HG02943 (cell line): ENCODE data around the gene MCF2L2.
"Not testable (repeated sequence)": the region's sequence is repeated elsewhere in the genome, so short reads cannot be mapped to it uniquely, and the experiment has no call there.

ENCODE experiments used
- ATAC-seq: cut with Tn5 transposase; IDR thresholded peaks from one replicate; pipeline ENCODE4 v1.9.1; 2021; ENCODE audit warnings: mild to moderate bottlenecking, low read depth, moderate library complexity; ENCODE audit not compliant: unreplicated experiment

The MCF2L2 gene

DNA sequence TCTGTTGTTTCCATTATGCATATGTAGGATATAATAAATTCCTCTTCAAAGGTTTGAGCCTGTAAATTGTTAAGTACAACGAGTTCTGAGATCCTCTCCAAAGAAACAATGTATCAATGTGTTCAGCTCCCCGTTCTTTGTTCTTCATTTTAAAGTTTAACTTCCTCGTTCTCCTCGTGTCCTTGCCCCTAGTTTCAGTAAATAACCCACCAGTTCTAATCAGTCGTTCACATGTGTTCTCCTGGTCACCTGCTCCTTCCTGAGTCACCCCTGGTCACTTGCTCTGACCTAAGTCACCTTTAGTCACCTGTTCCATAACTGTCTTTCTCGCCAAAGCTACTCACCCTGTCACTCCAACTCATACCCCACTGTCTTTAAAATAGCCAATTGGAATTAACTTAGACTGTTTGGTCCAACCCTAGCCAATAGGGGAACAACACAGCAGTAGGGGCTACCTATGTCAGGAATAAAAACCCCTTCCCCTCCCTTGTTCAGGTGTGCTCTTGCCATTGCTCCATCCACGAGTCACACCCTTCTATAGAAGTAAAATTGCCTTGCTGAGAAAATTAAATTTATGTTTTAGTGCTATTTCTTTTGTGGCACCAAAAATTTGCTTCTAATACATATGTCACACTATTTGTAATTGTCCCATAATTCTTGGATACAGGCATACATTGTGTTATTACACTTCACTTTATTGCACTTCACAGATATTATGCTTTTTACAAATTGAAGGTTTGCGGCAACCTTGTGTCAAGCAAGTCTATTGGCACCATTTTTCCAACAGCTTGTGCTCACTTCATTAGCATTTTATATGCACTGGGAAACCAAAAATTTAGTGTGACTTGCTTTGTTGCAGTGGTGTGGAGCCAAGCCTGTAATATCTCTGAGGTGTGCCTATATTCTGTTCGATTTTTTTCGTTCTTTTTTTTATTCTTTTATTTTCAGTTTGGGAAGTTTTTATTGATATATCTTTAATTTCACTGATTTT is 15.3 kb upstream of the MCF2L2 start:
- no peak for ATAC-seq

DNA sequence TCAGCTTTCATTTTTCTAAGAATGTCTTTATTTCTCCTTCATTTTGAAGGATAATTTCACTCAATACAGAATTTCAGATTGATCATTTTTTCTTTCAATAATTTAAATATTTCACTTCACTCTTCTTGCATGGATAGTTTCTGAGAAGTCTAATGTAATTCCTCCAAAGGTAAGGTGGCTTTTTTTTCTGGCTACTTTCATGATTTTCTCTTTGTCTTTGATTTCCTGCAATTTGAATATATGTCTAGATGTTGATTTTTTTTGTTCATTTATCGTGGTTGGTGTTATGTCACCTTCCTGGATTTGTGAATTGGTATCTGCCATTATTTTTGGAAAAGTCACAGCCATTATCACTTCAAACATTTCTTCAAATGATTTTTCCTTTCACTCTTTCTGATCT is 14.6 kb upstream of the MCF2L2 start:
- ATAC-seq: no peak

DNA sequence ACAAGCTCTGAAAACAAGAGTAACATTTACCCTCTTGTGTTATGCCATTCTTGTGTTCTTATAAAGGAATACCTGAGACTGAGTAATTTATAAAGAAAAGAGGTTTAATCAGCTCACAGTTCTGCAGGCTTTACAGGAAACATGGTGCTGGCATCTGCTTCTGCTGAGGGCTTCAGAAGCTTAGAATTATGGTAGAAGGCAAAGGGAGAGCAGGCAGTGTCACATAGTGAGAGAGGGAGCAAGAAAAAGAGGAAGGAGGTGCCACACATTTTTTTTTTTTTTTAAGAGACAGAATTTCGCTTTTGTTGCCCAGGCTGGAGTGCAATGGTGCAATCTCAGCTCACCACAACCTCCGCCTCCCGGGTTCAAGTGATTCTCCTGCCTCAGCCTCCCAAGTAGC is 12.1 kb upstream of the MCF2L2 start:
- not testable (repeated sequence) for ATAC-seq

DNA sequence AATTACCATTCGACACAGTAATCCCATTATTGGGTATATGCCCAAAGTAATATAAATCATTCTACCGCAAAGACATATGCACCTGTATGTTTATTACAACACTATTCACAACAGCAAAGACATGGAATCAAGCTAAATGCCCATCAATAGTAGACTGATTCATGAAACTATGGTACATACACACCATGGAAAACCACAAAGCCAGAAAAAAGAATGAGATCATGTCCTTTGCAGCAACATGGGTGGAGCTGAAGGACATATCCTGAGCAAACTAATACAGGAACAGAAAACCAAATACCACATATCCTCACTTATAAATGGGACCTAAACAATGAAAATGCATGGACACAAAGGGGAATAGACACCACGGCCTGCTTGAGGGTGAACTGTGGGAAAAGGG is 11.1 kb upstream of the MCF2L2 start:
- ATAC-seq: no peak

DNA sequence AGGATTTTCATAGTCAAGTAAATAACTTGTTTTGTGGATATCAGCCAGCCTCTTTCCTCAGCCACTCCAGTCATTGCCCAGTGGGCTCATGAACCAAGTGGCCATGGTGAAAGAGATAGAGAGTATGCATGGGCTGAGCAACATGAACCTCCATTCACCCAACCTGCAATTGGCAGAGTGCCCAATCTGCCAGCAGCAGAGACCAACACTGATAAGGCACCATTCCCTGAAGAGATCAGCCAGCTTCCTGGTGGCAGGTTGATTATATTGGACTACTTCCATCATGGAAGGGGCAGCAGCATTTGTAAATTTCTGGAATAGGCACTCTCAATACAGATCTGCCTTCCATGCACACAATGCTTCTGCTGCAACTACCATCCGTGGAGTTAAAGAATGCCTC is 10.3 kb upstream of the MCF2L2 start:
- no peak for ATAC-seq

DNA sequence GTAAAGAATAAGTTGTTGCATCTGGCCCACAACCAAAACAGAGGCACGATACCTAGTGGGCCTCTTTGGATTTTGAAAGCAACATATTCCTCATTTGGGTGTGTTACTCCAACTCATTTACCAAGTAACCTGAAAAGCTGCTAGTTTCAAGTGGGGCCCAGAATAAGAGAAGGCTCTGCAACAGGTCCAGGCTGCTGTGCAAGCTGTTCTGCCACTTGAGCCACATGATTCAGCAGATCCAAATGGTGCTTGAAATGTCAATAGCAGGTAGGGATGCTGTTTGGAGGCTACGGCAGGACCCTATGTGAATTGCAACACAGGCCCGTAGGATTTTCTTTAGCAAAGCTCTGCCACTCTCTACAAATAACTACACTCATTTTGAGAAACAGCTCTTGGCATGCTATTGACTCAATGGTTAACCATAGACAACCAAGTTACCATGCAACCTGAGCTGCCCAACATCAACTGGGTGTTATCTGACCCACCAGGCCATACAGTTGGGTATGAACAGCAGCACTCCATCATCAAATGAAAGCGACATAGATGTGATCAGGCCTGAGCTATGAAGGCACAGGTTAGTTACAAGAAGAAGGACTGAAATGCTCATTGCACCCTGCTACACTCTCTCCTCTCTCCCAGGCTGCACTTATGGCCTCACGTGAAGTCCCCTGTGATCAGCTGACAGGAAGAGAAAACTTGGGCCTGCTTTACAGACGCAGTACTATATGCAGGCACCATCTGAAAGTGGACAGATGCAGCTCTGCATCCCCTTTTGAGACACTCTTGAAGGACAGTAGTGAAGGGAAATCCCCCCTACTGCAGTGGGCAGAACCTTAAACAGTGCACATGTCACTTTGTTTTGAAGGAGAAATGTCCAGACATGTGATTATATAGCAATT is 9.5 kb upstream of the MCF2L2 start:
- no peak for ATAC-seq

DNA sequence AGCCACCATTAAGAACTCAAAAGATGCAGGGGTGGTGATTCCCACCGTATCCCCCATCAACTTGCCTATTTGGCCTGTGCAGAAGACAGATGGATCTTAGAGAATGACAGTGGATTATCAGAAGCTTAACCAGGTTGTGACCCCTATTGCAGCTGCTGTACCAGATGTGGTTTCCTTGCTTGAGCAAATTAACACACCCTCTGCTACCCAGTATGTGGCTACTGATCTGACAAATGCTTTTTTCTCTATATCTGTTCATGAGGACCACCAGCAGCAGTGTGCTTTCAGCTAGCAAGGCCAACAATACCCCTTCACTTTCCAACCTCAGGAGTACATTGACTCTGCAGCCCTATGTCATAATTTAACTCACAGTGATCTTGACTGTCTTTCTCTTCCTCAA is 8.6 kb upstream of the MCF2L2 start:
- no peak for ATAC-seq

DNA sequence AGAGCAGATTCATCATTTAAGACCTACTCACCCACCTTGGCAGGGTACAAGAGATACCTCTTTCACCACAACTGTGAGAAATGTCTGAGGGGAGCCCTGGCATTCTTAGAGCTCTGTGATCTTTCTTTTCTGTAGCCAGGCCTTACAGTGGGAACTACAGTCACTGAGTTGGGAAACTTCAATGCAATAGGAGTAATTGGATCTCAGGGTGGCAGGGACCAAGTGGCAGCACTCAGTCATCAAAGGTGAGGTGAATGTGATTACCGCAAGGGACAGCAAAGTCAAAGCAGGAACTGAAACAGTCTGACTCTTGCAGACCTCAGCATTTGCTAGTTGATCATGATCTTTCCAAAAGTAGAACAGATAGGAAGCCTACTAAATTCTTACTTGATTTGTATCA is 7.2 kb upstream of the MCF2L2 start:
- no peak for ATAC-seq

DNA sequence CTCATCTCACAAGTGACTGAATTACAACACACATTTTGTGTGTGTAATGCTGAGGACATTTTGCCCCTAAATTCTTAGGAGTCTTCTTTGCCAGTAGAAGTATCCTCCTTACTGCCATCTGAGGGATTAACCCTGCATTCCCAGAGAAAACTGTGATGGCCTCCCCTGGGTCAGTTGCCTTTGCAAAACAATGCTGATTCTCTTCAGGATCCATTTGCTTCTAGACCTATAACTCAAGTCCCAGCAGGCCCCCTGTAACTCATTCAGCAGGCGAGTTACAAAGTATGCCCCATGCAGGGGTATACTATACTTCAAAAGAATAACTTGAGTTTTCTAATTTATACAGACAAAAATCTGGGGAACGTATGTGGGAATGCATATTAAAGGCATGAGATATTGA is 6.6 kb upstream of the MCF2L2 start:
- ATAC-seq: no peak

DNA sequence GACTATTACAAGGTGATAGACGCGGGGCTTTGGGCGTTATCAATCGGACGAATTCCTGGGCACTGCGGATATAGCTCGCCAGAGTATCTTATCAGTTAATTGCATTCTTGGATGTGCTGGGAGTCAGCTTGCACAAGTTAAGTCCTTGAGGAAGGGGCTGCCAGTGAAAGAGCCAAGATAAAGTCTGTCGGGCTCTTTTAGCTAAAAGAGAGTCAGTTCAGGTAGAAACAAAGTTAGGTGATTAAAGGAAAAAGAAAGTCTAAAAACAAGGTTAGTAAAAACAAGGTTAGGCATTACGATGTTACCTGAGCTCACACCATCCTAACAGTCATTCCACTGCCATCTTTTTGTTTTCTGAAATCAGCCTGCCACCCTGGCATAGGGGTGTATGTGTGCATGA is 6.1 kb upstream of the MCF2L2 start:
- no peak for ATAC-seq

DNA sequence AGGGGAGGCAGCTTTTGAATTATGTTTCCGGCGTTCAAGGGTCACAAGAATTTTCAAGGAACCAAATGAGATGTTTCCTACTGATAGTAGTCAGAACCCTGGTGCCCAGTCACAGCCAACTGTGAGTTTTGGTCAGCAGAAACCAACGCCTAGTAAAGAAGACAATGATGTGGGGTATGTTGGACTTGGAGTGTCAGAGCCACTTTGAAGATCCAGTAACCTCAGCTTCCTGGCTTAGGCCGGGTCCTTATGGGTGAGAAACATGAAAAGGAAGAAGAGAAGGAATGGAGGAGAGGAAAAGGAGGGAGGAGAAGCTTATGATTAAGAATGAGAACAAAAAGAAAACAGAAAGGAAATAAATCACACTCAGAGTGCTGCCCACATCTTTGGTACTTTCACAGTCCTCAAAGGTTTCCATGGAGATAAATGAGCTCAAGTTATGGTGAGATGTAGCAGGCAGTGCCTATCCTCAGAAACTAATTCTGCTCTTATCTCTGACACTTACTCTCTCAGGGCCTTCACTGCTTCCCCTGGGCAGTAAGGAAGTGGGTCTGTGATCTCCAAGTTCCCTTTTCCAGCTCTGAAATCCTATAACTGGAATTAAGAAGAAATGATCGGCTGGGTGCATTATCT is 2.0 kb upstream of the MCF2L2 start:
- ATAC-seq: no peak

DNA sequence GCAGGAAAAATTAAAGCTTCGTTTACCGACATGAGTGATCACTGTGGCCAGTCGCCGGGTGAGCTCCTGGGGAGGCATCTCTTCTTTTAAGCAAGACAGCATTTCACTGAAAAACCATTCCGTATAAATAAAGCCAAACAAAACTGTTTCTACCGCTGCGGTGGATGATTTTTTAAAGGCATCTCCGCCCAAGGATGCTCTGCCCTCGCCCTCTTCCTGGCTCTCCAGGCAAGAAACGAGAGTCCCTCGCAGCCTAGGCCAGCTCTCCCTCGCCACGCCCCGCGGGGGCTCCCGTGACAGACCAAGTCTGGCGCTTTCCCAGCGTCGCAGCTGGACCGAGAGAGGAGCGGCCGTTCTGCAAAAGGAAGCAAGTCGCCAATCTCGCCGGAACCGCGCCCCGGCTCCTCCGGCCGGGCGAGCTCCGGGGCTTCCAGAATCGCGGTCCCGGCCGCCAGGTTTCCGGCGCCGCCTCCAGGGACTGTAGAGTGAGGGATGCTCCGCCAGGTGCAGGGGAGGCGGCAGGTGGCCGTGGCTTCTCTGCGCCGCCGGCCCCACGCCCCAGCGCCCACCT is 458 bp downstream of the MCF2L2 start:
- peak; percentile 35 for ATAC-seq

DNA sequence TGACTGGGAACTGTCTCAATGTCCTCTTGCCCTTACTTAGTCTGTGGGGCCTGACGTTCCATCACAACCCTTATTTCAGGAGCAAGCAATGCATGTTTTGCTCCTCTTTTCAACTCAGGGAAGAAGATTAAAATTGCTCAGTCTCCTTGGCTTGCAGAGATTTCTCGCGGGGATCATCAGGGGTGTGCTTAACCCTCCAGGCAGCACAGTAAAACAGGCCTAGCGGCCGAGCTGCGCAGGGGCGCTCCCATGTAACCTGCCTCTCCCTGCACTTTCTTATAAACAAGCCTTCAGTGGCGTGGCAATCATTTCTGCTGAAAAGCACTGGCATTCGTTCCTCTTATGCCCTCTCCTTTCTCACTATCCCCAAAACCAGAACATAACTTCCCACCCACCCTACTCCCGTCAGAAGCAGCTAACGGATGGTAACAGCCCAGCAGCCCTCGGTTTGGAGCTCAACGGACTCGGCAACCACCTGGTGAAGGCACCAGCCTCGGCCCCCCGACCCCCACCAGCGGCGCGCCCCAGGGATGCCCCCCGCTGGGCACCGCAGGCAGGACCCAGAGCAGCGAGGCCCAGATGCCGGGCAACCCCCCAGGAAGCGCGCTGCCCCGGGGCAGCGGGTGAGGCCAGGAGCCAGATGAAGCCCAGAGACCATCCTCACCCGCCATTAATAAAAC is 1.1 kb downstream of the MCF2L2 start:
- no peak for ATAC-seq

DNA sequence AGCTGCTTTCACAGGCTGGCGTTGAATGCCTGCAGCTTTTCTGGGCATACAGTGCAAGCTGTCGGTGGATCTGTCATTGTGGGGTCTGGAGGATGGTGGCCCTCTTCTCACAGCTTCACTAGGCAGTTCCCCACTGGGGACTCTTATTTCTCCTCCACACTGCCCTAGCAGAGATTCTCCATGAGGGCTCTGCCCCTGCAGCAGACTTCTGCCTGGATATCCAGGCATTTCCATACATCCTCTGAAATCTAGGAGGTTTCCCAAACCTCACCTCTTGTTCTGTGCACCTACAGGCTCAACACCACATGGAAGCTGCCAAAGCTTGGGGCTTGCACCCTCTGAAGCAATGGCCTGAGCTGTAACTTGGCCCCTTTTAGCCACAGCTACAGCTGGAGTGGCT is 9.6 kb downstream of the MCF2L2 start:
- ATAC-seq: not testable (repeated sequence)

DNA sequence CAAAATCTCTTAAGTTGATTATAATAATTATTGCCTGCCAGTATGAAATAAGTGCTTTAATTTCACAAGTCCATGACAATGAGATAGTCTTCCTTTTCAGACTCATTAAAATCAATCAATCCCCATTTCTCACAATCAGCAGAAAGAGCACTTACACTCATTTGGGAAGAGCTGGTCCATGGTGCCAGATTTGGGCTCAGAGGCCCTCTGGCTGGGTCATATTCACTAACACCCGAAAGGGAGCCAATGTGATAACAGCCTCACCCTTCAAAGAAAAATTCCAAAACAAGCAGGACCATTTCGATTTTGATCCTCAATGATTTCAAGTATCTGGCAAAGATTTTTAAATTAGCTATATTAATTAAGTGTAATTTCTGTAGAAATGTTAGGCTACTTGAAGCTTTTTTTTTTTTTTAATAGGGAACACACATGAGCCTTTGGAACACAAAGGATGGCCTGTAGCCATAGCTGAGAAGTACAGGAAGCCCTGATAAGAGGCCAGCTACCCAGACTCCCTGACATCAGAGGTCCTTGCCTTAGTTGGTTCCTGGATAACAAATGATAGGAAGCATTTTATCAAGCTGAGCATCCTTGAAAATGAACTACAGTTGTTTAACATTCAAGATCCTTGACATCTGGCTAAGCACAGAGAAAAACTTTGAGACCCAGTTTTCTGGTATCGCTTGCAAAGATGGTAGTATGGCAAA is 17.1 kb downstream of the MCF2L2 start:
- ATAC-seq: no peak

DNA sequence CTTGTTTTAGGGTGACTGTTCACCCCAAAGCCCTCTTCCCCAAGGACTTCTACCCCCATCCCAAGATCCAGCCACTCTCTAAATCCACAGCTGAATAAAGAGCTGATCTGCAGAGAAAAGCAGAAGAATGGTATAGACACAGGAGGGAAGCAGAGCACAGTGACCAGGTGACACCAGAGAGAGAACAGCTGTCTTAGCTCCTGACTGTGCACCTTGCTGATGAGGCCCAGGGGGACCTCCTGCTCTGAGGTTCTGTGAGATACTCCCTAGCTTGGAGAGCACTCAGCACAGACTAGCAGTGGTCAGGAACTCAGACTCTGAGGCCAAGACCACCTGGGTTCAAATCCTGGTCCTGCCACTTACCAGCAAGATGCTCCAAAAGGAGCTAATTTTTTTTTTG is 17.7 kb downstream of the MCF2L2 start:
- ATAC-seq: no peak

DNA sequence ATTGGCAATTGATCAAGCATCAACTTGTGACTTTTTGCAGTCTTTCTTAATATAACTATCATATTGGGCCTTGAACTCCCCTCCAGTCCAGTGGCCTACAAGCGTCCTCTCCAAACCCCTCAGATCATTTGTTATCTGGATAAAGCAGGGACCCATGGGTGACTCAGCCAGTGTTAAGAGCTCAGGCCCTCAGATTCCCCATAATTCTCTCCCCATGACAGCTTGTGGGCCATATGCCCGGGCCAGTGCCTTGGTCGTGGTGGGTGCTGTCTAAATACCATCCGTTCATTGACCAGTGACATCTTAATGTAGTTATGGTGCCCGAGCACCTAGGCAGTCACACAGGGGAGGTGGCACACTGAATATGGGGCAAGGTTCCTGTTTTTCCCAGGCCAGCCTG is 18.1 kb downstream of the MCF2L2 start:
- ATAC-seq: no peak

DNA sequence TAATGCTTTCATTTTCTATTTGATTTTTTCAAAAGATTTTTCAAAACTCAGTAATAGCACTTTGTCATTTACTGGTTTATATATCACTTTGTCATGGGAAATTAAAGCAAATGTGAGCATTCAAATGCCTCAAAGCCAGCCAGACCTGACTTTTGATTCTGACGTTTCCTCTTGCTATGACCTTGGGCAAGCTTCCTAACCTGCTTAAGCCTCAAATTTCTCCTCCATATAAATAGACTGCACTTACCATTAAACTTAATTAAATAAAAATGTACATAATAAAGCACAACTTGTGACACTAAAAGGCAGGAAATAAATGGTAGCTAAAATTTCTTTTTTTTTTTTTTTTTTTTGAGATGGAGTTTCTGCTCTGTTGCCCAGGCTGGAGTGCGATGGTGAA is 19.2 kb downstream of the MCF2L2 start:
- no peak for ATAC-seq

DNA sequence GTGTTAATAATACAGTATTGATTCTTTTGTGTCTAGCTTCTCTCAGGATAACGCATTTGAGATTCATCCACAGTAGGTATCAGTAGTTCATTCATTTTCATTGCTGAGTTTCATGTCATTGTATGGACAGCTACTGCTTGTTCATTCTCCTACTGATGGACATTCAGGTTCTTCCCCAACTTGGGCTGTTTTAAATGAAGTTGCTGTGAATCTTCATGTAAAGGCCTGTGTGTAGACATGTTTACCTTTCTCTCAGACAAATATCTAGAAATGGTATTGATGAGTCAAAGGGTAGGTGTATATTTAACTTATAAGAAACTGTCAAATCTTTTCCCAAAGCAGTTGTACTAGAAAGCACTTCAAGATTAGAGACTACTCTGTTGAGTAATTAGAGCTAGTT is 26.7 kb downstream of the MCF2L2 start:
- no peak for ATAC-seq
